ENCODE measurements around the gene ARFRP1.

Gene ARFRP1

GRCh38 chr20:63690898-63691710 lies 16.7 kb downstream of the ARFRP1 start:
- no peak for DNase-seq (ENCODE audit: low spot score)

- no peak for DNase-seq (ENCODE audit: low spot score)
Measured at GRCh38 chr20:63690003-63690897, 17.5 kb downstream of the ARFRP1 start.

- DNase-seq (ENCODE audit: low spot score) = no peak
Measured at GRCh38 chr20:63689046-63690002, 18.5 kb downstream of the ARFRP1 start.

- DNase-seq (ENCODE audit: low spot score) = no peak
Measured at GRCh38 chr20:63688228-63689045, 19.3 kb downstream of the ARFRP1 start.

GRCh38 chr20:63687419-63688178 lies 20.2 kb downstream of the ARFRP1 start:
- no peak for DNase-seq (ENCODE audit: low spot score)

- DNase-seq (ENCODE audit: low spot score) = peak; percentile 90
Measured at GRCh38 chr20:63686492-63687321, 21.1 kb downstream of the ARFRP1 start.

GRCh38 chr20:63686094-63686491 lies 21.7 kb downstream of the ARFRP1 start:
- DNase-seq (ENCODE audit: low spot score) = no peak

- no peak for DNase-seq (ENCODE audit: low spot score)
Measured at GRCh38 chr20:63685269-63686026, 22.3 kb downstream of the ARFRP1 start.

- peak; percentile 94 for DNase-seq (ENCODE audit: low spot score)
Measured at GRCh38 chr20:63682384-63683139, 25.2 kb downstream of the ARFRP1 start.

- DNase-seq (ENCODE audit: low spot score) = no peak
Measured at GRCh38 chr20:63681609-63682142, 26.1 kb downstream of the ARFRP1 start.

GRCh38 chr20:63680857-63681608 lies 26.7 kb downstream of the ARFRP1 start:
- DNase-seq (ENCODE audit: low spot score) = no peak

GRCh38 chr20:63680427-63680826 lies 27.3 kb downstream of the ARFRP1 start:
- no peak for DNase-seq (ENCODE audit: low spot score)

- DNase-seq (ENCODE audit: low spot score) = no peak
Measured at GRCh38 chr20:63679799-63680305, 27.9 kb downstream of the ARFRP1 start.

- DNase-seq (ENCODE audit: low spot score) = no peak
Measured at GRCh38 chr20:63678667-63679465, 28.9 kb downstream of the ARFRP1 start.

GRCh38 chr20:63678071-63678470 lies 29.7 kb downstream of the ARFRP1 start:
- DNase-seq (ENCODE audit: low spot score) = no peak
